ENCODE measurements around the gene GPX4.

DNA sequence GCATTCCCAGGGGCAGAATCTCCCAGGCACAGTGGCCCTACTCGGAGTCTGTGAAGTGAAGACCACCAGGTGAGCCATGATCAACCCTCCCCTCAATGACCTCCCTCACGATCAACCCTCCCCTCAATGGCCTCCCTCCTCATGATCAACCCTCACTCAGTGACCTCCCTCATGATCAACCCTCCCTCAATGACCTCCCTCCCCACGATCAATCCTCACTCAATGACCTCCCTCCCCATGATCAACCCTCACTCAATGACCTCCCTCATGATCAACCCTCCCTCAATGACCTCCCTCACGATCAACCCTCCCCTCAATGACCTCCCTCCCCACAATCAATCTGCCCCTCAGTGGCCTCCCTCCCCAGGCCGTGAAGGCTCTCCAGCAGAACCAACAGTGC, 38.1 kb downstream of the GPX4 start:
- TF ChIP-seq, protein P1, sequence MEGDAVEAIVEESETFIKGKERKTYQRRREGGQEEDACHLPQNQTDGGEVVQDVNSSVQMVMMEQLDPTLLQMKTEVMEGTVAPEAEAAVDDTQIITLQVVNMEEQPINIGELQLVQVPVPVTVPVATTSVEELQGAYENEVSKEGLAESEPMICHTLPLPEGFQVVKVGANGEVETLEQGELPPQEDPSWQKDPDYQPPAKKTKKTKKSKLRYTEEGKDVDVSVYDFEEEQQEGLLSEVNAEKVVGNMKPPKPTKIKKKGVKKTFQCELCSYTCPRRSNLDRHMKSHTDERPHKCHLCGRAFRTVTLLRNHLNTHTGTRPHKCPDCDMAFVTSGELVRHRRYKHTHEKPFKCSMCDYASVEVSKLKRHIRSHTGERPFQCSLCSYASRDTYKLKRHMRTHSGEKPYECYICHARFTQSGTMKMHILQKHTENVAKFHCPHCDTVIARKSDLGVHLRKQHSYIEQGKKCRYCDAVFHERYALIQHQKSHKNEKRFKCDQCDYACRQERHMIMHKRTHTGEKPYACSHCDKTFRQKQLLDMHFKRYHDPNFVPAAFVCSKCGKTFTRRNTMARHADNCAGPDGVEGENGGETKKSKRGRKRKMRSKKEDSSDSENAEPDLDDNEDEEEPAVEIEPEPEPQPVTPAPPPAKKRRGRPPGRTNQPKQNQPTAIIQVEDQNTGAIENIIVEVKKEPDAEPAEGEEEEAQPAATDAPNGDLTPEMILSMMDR (IDR thresholded peaks at IDR 0.05), result no peak
- TF ChIP-seq POLR2AphosphoS5 (IDR thresholded peaks at IDR 0.05) (no peak), POLR2A (IDR thresholded peaks at IDR 0.05) (no peak)

Data from stomach (tissue), 4 donors.